PFSK-1 (cell line): Measurements from ENCODE around the gene PTPRM.

Experiments
- POLR2AphosphoS5 ChIP-seq: IDR thresholded peaks from 2 replicates; pipeline ENCODE4 v1.6.1; 2012; ENCODE audit warnings: low read depth, mild to moderate bottlenecking, control low read depth, low read length, moderate library complexity
- TF ChIP-seq, protein P1 (sequence below), 2 experiments: IDR thresholded peaks; 2 replicates each; pipeline versions ENCODE4 v1.6.1 to v1.8.0; 2011 to 2012; ENCODE audit warnings: low read depth in 2 of 2, low read length in 2 of 2, control low read depth in 1 of 2, inconsistent platforms in 1 of 2, mild to moderate bottlenecking in 1 of 2, moderate library complexity in 1 of 2; ENCODE audit not compliant: insufficient read depth in 1 of 2

DNA sequence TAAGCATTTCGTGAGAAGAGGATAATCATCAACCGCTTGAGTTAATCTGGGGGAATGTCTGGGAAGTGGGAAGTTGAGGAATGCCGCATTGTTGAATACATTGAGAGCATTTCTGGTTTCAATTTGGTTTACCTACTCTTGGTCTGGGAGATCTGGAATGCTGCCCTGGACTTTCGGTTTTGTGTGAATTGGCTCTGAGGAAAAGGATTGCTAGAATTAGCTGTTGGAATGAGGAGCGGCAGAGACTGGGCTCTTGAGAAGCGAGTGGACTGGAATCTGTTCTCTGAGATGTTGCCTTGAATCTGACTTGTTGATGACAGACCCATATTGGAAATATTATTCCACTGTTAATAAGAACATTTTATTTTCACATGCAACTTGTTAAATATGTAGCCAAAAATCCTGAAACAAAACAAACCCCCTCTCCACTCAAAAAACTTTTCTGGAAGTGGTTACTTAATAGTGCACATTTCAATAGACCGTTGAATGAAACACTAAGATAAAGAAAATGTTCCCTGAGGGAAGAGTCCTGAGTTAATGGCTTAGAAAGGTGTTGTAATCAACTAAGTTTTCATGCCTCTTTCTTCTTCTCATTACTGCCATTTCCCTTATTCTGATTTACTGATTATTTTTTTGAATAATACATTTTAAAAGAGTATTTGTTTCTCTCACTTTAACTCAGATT, 50.8 kb downstream of the PTPRM start:
- TF ChIP-seq, protein P1, sequence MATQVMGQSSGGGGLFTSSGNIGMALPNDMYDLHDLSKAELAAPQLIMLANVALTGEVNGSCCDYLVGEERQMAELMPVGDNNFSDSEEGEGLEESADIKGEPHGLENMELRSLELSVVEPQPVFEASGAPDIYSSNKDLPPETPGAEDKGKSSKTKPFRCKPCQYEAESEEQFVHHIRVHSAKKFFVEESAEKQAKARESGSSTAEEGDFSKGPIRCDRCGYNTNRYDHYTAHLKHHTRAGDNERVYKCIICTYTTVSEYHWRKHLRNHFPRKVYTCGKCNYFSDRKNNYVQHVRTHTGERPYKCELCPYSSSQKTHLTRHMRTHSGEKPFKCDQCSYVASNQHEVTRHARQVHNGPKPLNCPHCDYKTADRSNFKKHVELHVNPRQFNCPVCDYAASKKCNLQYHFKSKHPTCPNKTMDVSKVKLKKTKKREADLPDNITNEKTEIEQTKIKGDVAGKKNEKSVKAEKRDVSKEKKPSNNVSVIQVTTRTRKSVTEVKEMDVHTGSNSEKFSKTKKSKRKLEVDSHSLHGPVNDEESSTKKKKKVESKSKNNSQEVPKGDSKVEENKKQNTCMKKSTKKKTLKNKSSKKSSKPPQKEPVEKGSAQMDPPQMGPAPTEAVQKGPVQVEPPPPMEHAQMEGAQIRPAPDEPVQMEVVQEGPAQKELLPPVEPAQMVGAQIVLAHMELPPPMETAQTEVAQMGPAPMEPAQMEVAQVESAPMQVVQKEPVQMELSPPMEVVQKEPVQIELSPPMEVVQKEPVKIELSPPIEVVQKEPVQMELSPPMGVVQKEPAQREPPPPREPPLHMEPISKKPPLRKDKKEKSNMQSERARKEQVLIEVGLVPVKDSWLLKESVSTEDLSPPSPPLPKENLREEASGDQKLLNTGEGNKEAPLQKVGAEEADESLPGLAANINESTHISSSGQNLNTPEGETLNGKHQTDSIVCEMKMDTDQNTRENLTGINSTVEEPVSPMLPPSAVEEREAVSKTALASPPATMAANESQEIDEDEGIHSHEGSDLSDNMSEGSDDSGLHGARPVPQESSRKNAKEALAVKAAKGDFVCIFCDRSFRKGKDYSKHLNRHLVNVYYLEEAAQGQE (IDR thresholded peaks at IDR 0.05; ENCODE audit: insufficient read depth in 1 of 2, low read depth in 2 of 2, low read length in 2 of 2) = no peak
- TF ChIP-seq POLR2AphosphoS5 = no peak
